NAMALWA (cell line): ENCODE results near the gene CEP164.
"Not testable (repeated sequence)": the region's sequence is repeated elsewhere in the genome, so short reads cannot be mapped to it uniquely, and the experiment has no call there.

Experiments
- DNase-seq: peaks from one replicate; pipeline ENCODE4 v3.0.0-alpha.2; 2015; ENCODE audit warnings: low spot score

The CEP164 gene

DNA sequence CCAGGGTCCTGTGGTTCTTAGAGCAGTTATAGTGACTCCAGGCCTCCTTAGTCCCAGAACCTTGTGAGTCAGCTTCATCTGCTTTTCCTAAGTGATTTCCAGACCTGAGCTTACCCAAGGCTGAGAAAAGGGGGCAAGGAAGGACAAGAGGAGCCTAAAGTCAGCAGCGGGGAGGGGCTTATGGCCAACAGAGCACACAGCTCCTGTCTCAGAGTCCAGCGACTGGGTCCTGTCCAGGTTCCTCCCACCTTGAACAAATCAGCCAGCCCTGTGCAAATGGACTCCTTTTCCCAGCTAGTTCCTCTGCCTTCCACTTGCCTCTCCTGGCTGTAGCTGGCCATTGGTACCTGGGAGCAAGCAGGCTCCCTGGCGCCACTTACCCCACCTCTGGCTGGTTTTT, 22.5 kb upstream of the CEP164 start:
- no peak for DNase-seq

DNA sequence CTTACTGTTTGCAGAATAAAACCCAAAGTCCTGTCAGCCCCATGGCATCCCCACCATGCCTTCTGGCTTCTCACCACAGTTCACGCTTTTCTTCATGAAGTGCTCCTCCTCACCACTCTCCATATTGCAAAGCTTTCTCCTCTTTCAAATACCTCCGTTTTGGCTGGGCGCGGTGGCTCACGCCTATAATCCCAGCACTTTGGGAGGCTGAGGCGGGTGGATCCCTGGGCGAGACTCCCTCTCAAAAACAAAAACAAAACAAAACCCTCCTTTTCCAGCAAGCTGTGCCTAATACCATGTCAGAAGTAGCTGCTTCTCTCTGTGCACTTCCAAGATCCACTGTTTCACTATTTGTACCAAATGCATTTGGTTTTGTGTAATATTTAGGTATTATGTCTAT, 18.3 kb upstream of the CEP164 start:
- DNase-seq = no peak

DNA sequence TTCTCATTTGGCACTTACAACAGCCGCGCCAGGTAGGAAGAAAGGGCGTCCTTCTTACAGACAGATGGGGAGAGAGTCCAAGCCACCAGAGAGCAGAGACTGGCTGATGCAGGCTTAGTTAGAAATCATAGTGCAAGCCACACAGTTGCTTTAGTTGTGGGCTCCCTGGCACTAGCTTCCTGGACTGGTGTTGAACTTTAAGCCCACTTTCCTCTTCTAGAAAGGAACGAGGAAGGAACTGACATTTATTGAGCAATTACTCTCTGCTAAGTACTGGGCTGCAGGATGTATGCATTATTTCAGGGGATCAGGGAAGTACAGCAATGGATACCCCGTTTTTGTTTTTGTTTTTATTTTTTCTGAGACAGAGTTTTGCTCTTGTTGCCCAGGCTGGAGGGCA, 14.6 kb upstream of the CEP164 start:
- no peak for DNase-seq

DNA sequence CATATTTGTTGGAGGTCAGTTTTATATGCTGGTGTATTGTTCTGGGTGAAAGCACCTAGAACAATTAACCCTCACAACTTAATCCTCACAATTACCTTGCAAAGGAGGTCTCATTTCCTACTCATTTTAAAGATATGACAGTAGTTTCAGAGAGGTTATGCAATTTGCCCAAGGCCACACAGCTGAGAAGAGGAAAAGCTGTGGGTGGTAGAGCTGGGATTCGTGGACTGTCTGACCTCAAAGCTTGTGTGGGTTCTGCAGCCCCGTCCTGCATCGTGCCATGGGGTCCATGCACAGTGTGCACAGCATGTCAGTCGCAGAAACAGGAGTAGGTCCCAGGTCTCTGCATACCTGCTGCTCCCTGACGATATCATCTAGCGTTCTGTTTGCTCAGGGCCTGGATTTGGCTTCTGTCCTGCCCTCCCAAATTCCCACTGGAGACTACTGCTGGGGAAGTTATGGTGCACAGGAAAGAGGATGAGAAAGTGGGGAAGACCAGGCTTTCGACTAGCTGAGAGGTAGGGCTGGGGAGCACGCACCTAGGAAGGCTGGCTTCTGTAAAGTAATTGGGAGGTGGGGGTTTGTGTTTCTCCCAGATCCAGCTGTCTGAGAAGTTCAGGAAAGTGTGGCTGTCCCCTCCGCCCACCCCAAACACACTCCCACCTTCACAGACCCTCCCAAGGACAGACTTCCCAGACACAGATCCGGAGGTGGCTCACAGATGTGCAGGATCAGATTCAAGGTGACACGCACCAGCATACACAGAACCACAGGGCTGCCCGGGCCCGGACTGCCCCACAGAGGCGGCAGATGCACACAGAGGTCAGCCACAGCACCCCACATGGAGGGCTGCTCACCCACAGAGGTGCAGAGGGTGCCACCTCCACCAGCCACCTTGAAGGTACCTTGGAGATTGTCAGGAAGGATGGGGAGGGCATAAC, 13.6 kb upstream of the CEP164 start:
- DNase-seq = no peak

DNA sequence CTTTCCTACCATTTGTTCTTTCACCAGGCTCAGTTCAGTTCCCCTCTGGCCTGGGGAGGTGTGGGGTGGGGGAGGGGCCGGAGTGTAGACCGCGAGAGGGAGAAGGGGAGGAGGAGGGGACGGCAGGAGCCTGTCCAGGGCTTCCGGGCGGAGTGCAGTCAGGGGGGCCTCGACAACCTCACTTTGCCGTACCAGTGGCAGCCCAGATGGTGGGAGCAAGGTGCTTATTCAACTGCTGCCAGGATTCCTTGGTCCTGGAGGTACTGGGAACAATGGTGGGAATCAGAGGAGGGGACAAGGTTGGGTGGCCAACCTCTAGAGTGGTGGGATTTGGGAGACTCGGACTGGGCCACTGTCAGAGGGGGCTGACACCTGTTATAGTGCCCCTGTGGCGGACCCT, 12.8 kb upstream of the CEP164 start:
- no peak for DNase-seq

DNA sequence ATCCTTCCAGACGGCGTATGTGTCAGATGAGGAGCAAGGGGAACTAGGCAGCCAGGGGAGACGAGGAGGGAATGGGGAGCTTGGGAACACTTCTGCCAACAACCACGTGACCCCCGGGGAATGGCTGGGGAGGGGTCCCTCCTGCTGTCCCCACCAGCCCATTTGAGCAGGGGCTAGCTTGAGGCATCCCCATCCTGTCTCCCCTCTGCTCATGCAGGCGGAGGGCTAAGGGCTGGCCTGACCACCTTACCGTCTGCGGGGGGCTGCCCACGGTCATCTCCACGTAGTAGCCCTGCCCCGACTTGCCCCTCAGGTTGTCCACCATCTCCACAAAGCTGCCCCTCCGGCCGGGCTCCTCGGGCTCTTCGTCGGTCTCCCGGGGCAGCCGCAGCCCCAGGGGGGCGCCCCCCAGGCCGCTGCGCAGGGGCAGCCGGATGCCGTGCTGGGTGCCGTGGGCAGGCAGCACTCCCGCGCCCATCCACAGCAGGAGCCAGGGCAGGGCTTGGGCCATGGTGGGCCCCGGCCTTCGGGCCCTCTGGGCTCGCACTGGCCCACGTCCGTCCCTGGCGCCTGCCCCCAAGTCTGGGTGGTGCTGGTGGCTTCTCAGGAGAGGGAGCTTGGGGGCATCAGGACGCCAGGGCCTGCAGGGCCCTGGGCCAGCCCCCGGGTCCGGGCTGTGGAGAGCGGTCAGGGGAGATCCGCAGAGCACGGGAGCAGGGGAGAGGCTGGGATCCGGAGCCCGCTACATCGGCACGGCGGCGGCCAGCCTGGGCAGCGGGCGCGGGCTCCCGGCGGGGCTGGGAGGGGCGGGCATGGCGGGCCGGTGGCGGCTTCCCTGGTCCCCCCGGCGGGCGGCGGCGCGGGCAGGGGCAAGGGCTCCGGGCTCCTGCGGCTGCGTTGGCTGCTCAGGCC, 12.1 kb upstream of the CEP164 start:
- no peak for DNase-seq

DNA sequence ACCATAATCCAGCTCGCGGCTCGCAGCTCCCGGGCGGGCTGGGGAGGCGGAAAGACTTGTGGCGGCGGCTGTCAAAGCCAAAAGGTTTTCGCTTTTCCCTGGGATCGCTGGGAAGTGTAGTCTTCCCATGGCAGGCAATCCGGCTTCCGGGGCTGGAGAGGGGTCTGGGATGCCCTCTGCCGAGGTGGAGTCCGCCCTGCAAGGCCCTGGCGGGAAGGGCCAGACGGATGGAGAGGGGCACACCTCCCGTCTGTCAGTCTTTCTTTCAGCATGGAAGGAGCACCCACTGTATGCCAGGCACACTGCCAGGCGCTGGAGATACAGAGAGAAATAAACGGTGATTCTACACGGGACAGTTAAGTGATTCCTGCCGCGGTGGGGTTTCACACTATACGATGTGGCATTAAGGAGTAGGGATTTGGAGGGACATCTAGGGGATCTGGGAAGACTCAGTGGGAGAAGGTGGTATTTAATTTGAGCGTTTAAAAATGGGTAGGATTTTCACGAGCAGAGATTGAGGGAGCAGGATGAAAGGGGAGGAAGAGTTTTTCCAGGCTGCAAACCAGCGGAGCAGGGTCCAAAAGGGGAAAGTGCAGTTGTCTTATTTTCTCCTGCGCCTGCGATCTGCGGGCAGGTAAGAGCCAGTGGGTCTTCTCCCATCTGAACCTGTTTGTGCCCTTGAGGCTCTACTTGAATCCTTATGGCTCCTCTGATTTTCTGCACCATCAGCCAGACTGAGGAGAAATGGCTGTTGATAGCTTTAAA, 11.3 kb upstream of the CEP164 start, which contains the start of gene BACE1:
Gene BACE1 (minus strand): TSS at position 60 of the 765 bp plus-strand sequence. CDS start 461 bp downstream, outside the sequence.
- no peak for DNase-seq

DNA sequence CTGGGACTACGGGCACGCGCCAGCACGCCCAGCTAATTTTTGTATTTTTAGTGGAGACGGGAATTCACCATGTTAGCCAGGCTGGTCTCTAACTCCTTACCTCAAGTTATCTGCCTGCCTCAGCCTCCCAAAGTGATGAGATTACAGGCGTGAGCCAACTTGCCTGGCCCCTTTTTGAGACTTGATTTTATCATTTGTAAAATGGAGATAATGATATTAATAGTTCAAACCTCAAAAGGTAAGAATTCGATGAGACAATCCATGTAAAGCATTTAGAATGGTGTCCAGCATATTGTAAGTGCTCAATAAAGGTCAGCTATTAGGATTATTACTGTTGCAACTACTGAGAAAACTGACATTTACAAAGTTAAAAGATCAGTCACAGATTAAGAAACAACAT, 8.9 kb upstream of the CEP164 start:
- no peak for DNase-seq

DNA sequence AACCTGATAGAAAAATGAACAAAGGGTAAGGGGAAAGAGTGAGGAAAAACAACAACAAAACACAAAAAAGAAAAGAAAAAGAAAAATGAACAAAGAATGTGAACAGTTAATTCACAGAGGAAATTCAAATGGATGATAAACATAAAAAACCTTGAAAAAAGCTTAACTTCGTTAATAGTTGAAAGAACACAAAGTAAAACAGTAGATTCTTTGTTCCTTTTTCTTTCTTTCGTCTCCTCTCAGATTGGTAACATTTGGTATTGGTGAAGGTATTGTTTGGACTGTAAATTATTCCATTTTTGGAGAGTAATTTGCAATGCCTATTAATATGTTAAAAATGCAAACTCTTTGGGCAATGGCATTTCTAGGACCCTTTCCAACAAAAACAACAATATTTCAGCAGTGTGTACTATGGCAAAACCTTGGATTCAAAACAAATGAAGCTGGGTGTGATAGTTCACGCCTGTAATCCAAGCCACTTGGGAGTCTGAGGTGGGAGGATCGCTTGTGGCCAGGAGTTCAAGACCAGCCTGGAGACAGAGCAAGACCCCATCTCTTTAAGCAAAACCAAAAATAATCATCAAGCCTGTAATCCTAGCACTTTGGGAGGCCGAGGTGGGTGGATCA, 8.3 kb upstream of the CEP164 start:
- DNase-seq = no peak

DNA sequence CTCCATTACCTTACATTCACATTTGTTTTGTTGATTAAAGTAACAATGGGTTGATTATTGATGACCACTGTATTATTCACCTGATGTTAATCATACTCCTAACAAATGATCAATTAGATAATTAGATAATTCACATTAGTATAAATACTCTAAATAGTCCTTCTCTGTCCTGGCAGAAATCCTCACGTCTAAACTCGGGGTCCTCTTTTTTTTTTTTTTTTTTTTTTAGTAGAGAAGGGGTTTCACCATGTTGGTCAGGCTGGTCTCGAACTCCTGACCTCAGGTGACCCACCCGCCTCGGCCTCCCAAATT, 443 bp upstream of the CEP164 start:
- not testable (repeated sequence) for DNase-seq

DNA sequence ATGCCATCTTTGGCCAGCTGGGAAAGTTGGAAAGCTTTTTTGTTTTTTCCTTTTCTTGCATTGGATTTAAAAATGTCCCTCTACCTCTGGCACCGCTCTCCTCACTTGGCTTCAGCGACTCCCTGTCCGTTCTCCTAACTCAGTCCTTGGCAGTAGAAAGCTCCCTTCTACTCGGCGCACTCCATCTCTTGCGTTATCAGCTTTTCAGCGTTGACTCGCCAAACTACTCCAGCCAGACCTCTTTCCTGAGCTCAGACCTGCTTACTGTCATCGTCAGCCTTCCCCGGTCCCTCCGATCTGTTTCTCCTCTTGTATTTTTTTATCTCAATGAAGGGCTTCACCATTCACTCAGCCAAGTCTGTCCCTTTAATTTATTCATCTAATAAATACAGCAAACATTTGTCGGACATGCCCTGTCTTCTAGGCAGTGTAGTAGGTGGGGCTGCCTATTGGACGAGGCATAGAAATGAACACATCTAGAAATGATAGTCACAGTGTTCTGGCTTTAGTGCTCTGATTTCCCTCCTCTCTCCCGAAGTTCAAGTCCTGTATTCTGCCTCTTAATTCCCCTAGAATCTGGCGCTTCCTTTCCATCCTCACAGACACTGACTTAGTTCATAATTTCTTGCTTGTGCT, 839 bp downstream of the CEP164 start:
- peak; percentile 13 for DNase-seq

DNA sequence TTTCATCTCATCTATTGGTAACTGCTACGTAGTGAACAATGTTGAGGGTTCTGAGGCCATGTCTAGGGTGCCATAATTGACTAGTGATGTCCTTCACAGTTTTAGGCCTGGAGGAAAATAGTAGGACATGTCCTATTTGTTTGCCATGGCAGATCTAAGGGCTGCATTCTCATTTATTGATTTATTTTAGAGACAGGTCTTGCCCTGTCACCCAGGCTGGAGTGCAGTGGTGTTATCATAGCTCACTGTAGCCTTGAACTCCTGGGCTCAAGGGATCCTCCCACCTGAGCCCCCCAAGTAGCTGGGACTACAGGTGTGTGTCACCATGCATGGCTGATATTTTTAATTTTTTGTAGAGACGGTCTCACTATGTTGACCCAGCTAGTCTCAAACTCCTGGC, 5.2 kb downstream of the CEP164 start:
- no peak for DNase-seq

DNA sequence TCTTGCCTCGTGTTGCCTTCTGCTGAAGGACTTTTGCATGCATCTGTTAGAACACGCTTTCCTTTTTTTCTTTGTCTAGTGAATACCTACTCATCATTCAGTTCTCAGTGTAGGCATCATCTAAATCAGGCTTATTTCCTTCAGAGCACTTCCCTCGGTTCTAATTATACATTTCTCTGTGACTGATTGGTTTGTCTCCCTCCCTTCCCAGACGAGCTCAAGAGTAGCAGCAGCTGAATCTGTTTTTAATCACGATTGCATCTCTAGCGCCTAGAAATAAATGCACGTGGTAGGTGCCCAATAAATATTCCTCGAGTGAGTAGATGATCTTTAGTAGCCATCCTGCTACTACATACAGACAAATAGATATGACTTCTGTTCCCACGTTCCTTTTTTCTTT, 6.3 kb downstream of the CEP164 start:
- DNase-seq = no peak

DNA sequence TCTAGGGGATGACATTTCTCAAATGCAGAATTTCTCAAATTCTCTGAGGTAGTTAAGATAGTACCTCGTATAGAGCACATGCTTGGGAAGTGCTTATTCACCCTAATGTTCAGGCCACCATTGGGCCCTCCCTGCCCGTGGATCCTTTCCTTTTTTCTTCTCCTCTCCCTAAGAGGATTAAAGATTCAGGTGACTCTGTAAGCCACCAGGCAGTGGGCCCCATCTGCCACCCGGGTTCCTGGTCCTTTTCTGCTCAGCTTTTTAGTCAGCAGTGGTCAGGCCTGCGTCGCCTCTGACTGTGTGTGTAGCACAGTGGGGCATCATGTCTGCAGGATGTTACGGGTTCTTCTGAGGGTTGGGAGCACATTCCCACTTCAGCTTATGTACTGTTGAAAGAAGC, 7.2 kb downstream of the CEP164 start:
- DNase-seq = no peak

DNA sequence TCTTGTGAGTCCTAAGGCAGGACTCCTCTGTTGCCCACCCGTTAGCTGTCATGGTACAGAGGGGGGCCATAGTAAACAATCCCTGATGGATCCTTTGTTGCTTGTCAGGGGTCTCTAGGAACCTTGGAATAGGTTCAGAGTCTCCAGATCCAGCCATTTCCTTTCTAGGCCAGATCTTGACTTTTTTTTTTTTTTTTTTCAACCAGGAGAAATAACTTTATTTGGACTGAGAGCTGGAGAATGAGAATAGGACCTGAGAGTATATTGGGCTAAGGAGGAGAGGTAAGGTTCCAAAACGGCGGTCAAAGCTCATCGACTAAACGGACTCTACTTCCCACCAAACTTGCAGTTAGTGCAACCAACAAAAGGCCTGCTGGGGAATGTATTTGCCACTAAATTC, 7.7 kb downstream of the CEP164 start:
- no peak for DNase-seq

DNA sequence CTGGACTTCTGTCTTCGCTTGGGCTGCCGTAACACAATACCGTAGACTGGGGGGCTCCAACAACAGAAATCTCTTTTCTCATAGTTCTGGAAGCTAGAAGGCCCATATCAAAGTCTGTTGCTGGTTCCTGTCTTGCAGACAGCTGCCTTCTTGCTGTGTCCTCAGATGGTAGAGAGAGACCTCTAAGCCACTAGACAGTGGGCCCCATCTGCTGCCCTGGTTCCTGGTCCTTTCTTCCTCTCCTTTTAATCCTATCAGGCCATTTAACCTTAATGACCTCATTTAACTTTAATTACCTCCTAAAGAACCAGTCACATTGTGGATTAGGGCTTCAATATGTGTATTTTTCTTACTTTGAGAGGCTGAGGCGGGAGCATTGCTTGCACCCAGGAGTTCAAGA, 9.4 kb downstream of the CEP164 start:
- DNase-seq = no peak

DNA sequence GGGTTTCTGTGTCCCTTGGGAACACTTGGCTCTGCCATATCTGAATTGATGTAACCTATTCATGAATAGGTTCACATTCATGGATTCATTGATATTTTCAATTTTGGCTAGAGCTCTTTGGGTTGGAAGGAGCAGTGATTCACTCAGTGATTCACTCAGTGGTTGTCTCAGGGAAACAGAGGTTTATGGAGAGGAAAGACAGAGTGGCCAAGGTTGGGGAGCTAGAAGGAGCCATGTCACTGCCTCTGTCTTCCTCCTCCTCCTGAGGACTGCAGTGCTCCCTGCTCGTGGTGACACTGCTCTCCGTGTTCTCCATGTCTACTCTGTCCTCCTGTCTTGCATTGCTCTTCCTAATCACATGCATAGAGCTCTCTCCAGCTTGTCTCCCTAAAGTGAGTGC, 17.4 kb downstream of the CEP164 start:
- DNase-seq = no peak

DNA sequence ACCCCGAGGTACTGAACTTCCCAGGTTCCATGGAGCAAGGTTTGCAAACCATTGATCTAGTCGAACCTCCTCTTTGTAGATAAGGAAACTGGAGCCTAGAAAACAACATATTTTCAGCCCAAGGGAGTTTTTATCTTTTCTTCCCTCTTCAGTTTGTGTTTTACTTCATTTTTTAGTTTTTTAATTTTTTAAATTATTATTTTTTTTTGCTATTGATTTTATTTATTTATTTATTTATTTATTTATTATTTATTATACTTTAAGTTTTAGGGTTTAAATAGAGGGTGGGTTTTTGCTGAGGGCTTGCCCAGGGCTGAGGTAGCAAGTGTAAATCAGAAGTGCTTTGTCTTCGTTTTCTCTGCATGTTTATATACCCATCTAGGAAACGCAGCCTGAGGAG, 26.9 kb downstream of the CEP164 start:
- no peak for DNase-seq

DNA sequence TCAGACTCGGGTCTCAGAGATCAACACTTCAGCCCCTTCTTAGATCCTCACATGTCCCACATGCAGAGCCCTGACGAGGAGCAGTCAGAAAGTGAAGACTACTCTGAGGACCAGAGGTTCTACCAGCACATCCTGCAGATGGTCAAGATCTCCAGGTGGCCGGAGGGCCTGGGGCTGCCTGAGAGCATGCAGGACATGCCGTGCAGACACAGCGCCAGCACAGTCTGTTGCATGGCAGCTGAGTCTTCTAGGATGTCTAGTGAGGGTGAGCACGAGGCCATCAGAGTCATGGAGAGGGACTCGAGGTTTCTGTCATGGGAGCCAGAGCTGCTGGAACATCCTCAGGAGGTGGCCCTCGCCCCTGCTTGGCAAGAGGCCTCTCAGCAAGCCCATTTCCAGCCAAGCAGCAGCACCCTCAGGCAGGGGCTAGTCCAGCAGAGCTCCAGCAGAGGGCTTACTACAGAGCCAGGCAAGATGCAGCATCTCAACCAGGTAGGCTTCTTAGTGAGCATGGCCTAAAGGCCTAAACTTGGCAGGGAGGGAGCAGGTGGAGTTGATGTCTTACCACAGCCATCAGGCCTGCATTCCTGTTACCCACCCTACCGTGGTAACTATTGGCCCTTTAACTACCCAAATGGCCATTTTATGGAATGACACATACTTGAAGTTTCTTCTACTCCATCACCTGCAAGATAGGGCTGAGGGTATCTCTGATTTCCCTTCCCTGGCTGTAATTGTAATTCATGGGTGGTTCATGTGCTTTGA, 28.7 kb downstream of the CEP164 start:
- DNase-seq = peak; percentile 3

DNA sequence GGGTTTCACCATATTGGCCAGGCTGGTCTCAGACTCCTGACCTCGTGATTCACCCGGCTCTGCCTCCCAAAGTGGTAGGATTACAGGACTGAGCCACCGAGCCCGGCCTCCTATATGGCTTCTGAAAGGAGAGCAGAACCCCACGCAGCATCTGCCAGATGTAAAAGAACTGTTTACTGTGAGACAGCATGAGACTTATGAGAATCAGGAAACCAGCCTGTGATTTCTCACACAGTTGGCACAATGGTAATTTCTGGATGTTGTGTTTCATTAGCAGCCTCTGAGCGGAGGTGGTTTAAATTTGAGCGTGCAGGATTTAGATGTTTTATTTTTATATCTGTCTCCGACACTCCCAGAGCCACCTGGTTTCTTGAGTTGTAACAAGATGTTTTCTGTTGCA, 33.8 kb downstream of the CEP164 start:
- DNase-seq = no peak

DNA sequence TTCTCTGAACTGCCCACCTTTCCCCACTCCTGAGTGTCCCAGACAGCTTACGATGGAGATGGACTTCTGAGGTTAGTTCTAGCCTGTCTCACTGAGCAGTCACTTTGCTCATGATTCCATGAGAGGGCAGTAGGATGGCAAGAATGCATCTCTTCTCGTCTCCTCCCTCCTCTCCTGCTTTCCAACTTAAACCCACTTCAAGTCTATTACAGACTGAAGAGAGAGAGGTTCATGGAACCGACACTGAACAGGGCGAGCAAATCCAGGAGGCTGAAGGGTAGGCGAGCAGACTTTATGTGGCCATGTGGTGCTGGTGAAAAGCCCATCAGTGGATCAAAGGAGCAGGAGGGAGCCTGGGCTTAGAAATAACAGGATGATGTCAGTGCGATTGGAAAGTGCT, 38.6 kb downstream of the CEP164 start:
- no peak for DNase-seq
